ENCODE measurements around the gene PKN1.

Gene PKN1

DNA sequence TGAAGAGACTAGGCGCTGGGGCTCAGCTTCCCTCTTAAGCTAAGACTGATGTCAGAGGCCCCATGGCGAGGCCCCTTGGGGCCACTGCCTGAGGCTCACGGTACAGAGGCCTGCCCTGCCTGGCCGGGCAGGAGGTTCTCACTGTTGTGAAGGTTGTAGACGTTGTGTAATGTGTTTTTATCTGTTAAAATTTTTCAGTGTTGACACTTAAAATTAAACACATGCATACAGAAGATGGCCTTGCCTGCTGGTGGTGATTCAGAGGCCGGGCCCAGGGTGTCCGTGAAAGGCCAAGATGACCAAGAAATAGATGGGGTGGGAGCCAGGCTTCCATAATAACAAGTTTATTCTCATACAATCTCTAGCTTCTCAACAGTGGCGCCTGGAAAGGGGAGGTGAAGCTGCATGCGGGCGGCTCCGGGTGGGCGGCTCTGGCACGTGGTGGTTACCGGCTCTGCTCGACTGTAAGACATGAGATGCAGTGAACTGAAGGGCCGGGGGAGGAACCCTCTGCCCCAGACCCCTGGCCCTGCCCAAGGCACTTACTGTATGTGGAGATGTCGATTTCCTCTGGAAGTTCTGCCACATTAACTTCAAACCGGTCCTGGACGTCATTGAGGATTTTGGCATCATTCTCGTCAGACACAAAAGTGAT, 24.5 kb upstream of the PKN1 start:
- Histone ChIP-seq H3K4me3 (no peak overlapping the region), H3K9me3 (no peaks in the 10 kb centered on the region), H3K27ac (peak overlapping the region in 1 of 2 donors; percentile 4), H3K27me3 (no peaks in the 10 kb centered on the region), H3K36me3 (peaks cover 78 to 96% (median 93%) of the 10 kb centered on the region in 3 donors), H3K4me1 (peaks cover 0 to 28% (median 16%) of the 10 kb centered on the region in 4 donors)
- intact Hi-C loops (cut with DNase I; ENCODE audit: low total_unique reads), result loop anchor here (10.0 kb wide), 1 partner anchor 264 kb away; no protein-coding TSS in a partner anchor
- TF ChIP-seq, protein P1, sequence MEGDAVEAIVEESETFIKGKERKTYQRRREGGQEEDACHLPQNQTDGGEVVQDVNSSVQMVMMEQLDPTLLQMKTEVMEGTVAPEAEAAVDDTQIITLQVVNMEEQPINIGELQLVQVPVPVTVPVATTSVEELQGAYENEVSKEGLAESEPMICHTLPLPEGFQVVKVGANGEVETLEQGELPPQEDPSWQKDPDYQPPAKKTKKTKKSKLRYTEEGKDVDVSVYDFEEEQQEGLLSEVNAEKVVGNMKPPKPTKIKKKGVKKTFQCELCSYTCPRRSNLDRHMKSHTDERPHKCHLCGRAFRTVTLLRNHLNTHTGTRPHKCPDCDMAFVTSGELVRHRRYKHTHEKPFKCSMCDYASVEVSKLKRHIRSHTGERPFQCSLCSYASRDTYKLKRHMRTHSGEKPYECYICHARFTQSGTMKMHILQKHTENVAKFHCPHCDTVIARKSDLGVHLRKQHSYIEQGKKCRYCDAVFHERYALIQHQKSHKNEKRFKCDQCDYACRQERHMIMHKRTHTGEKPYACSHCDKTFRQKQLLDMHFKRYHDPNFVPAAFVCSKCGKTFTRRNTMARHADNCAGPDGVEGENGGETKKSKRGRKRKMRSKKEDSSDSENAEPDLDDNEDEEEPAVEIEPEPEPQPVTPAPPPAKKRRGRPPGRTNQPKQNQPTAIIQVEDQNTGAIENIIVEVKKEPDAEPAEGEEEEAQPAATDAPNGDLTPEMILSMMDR (IDR thresholded peaks at IDR 0.05), result no peak
- no peak for DNase-seq

DNA sequence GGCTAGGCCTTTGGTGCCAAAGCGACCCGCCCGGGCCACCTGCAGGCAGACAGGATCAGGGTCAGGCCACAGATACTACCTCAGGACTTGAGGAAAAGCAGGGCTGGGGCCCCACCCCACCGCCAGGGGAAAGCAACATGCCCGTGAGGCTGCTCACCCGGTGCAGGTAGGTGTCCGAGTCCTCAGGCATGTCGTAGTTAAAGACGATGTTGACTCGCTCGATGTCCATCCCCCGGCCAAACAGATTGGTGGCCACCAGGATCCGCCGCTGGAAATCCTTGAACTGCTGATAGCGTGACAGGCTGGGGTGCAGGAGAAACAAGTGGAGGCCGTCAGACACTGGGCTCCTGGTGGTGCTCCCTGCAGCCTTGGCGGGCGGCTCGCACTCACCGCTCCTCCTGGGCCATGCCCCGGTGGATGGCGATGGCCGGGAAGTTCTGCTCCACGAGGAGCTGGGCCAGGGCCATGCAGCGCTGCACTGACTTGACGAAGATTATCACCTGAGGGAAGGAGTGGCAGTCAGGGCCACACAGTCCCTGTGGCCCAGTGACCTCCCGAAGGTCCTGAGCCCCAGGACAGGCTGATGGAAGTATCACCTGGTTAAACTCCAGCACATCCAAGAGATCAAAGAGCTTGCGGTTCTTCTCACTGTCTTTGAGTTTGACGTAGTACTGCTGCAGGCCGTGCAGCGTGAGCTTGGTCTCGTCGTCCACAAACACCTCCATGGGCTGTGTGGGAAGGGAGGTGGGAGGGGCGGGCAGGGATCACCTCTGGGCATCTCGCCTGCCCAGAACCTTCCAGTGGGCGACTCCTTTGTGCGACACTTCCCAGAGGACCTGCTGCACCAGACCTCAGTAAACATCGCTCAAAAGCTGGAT, 23.7 kb upstream of the PKN1 start:
- no peak overlapping the region for H3K27ac ChIP-seq
- H3K9me3 ChIP-seq, result no peaks in the 10 kb centered on the region
- DNase-seq, result no peak
- no peaks in the 10 kb centered on the region for H3K27me3 ChIP-seq
- peaks cover 74 to 89% (median 89%) of the 10 kb centered on the region in 3 donors for H3K36me3 ChIP-seq
- H3K4me3 ChIP-seq, result no peak overlapping the region
- H3K4me1 ChIP-seq, result peaks cover 0 to 36% (median 22%) of the 10 kb centered on the region in 4 donors
- intact Hi-C loops (cut with DNase I; ENCODE audit: low total_unique reads), result loop anchor here (10.0 kb wide), 2 partner anchors 205 to 265 kb away; partner anchors contain the start of gene ADGRL1
- TF ChIP-seq, protein P1 (IDR thresholded peaks at IDR 0.05), result no peak

DNA sequence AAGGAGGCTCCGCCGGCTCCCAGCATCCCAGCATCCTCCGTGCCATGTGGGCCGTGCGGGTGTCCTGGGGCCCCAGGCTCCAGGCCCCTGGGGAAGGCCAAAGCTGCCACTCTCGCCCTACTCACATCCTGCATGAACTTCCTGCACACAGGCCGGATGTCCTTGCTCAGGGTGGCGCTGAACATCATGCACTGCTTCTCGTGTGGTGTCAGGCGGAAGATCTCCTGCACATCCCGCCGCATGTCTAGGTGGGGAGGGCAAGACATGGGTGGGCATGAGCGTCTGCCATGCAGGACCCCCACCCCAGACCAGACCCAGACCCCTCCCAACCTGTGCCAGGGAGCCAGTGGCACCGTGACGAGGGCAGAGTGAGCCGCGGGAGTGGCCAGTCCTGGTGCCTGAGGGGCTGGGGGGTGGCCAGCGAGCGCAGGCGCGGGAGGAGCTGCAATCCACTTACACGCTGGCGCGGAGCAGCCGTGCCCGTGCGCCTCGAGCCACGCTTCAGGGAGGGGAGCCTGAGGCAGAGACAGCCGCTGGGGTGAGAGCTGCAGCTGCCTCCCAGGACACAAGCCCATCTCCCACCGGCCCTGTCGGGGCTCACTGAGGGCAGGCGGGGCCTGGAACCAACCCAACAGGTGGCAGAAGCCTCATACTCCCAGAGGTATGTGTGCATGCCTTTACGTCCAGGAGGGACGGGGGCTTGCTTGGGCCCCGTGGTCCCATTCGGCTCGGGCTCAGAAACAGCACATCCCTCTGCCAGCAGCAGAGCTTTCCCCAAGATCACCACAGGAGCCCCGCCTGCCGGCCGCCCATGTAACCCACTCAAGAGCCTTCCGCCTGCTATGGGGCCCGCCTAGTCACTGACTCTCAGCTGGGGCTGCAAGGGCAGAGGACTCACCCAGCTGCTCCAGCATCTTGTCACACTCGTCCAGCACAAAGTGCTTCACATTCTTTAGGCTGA, 22.7 kb upstream of the PKN1 start:
- no peak for DNase-seq
- Histone ChIP-seq H3K27ac (no peak overlapping the region), H3K9me3 (no peaks in the 10 kb centered on the region), H3K27me3 (no peaks in the 10 kb centered on the region), H3K4me3 (no peak overlapping the region), H3K4me1 (peaks cover 0 to 43% (median 22%) of the 10 kb centered on the region in 4 donors), H3K36me3 (peaks cover 65 to 80% (median 80%) of the 10 kb centered on the region in 3 donors)
- TF ChIP-seq, protein P1 (IDR thresholded peaks at IDR 0.05), result no peak
- intact Hi-C loops (cut with DNase I; ENCODE audit: low total_unique reads), result loop anchor here (10.0 kb wide), 1 partner anchor 206 kb away; the partner anchor contains the start of gene ADGRL1

DNA sequence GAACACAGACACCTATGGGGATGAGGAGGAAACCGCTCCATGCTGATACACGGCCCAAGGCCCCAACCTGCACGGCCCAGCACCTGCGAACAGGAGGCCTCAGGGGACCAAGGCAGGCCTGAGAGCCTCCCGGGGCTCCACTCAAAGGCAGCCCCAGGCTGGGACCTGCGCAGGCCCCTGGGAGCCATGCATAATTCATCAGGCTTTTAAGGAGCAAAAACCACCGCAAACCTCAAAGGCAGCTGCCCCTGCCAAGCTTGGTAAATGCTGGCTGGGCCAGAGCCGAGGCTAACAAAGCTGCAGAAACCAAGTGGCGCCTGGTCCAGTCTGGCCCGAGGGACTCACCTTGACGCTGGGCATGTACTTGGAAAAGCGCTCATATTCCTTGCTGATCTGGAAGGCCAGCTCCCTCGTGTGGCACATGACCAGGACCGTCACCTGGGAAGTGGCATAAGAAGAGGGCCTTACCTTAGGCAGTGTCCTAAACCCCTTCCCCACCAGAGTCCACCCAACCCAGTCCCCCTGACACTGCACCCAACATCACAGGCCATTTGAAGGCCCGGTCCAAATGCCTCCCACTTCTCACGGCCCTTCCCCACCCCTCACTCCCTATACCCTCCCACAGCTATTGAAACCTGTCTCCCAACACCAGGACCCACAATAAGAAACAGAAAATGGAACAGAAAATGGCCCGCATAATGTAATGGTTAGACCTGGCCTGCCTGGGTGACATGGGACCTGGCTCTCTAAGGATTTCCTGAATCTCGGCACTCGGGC, 21.8 kb upstream of the PKN1 start:
- H3K4me1 ChIP-seq, result peaks cover 0 to 44% (median 25%) of the 10 kb centered on the region in 4 donors
- no peak overlapping the region for H3K27ac ChIP-seq
- intact Hi-C loops (cut with DNase I; ENCODE audit: low total_unique reads), result loop anchor here (10.0 kb wide), 1 partner anchor 207 kb away; the partner anchor contains the start of gene ADGRL1
- DNase-seq, result no peak
- H3K4me3 ChIP-seq, result no peak overlapping the region
- TF ChIP-seq, protein P1 (IDR thresholded peaks at IDR 0.05), result no peak
- H3K36me3 ChIP-seq, result peaks cover 61 to 72% (median 70%) of the 10 kb centered on the region in 3 donors
- H3K9me3 ChIP-seq, result no peaks in the 10 kb centered on the region
- no peaks in the 10 kb centered on the region for H3K27me3 ChIP-seq
